GM10266 (cell line): ENCODE data around the gene COL6A2.

Experiments used
- DNase-seq: peaks from one replicate; pipeline ENCODE4 v3.0.0; 2012; ENCODE audit errors: extremely low spot score
- CTCF ChIP-seq: IDR thresholded peaks from 2 replicates; pipeline ENCODE4 v1.5.1; 2012; ENCODE audit warnings: mild to moderate bottlenecking, low read depth; ENCODE audit not compliant: control insufficient read depth, insufficient read depth; ENCODE audit errors: missing control alignments

The COL6A2 gene

GRCh38 chr21:46051821-46052675 lies 45.9 kb upstream of the COL6A2 start:
- no peak for DNase-seq
- no peak for TF ChIP-seq CTCF

- no peak for TF ChIP-seq CTCF
- no peak for DNase-seq
Measured at GRCh38 chr21:46052703-46053651, 44.9 kb upstream of the COL6A2 start.

- TF ChIP-seq CTCF = no peak
- DNase-seq = no peak
Measured at GRCh38 chr21:46054031-46054430, 43.9 kb upstream of the COL6A2 start.

- TF ChIP-seq CTCF = no peak
- no peak for DNase-seq
Measured at GRCh38 chr21:46054451-46054881, 43.4 kb upstream of the COL6A2 start.

GRCh38 chr21:46055863-46056281 lies 42.0 kb upstream of the COL6A2 start:
- DNase-seq = no peak
- TF ChIP-seq CTCF = no peak

GRCh38 chr21:46056450-46056903 lies 41.4 kb upstream of the COL6A2 start:
- no peak for TF ChIP-seq CTCF
- DNase-seq = no peak
